VCaP (cell line): Measurements from ENCODE around the gene NRCAM.

Source experiments
- H3K27ac ChIP-seq: fragments of 450-650 bp; 2 replicates; pipeline ENCODE4 v1.5.1; 2017
- TF ChIP-seq, protein P1 (sequence below): fragments of 450-650 bp; conservative IDR thresholded peaks from 2 replicates; pipeline ENCODE4 v1.5.1; 2017; ENCODE audit warnings: mild to moderate bottlenecking, moderate library complexity

Gene NRCAM

DNA sequence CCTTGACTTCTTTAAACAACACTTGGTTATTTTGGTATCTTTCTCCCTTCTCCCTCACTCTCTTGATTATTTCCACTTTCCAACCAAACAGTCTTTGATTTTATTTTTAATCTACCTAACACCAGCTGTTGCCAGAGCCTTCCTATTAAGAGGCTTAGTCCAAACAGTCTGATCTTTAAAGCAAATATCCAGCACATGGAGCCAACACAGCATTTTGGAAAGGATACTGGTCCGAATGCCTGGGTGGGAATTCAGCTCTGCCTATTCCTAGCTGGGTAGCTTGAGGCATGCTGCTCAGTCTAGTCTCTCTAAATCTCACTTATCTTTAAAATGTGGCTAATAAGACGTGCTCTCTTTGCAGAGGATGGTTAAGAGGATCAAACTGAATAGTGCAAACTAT is 129.3 kb downstream of the NRCAM start:
- H3K27ac ChIP-seq = peak overlapping the region; percentile 49
- TF ChIP-seq, protein P1, sequence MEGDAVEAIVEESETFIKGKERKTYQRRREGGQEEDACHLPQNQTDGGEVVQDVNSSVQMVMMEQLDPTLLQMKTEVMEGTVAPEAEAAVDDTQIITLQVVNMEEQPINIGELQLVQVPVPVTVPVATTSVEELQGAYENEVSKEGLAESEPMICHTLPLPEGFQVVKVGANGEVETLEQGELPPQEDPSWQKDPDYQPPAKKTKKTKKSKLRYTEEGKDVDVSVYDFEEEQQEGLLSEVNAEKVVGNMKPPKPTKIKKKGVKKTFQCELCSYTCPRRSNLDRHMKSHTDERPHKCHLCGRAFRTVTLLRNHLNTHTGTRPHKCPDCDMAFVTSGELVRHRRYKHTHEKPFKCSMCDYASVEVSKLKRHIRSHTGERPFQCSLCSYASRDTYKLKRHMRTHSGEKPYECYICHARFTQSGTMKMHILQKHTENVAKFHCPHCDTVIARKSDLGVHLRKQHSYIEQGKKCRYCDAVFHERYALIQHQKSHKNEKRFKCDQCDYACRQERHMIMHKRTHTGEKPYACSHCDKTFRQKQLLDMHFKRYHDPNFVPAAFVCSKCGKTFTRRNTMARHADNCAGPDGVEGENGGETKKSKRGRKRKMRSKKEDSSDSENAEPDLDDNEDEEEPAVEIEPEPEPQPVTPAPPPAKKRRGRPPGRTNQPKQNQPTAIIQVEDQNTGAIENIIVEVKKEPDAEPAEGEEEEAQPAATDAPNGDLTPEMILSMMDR = no peak

- no peak overlapping the region for H3K27ac ChIP-seq
- TF ChIP-seq, protein P1 = no peak
Observed at GRCh38 chr7:108324053-108325038, 131.9 kb downstream of the NRCAM start.

GRCh38 chr7:108322925-108323832 is 133.1 kb downstream of the NRCAM start:
- H3K27ac ChIP-seq = no peak overlapping the region
- TF ChIP-seq, protein P1 = no peak

GRCh38 chr7:108322046-108322445 is 134.2 kb downstream of the NRCAM start:
- TF ChIP-seq, protein P1 = no peak
- no peak overlapping the region for H3K27ac ChIP-seq

GRCh38 chr7:108321359-108321758 is 134.9 kb downstream of the NRCAM start:
- TF ChIP-seq, protein P1 = no peak
- H3K27ac ChIP-seq = no peak overlapping the region

- no peak overlapping the region for H3K27ac ChIP-seq
- TF ChIP-seq, protein P1 = no peak
Observed at GRCh38 chr7:108316708-108317107, 139.5 kb downstream of the NRCAM start.

DNA sequence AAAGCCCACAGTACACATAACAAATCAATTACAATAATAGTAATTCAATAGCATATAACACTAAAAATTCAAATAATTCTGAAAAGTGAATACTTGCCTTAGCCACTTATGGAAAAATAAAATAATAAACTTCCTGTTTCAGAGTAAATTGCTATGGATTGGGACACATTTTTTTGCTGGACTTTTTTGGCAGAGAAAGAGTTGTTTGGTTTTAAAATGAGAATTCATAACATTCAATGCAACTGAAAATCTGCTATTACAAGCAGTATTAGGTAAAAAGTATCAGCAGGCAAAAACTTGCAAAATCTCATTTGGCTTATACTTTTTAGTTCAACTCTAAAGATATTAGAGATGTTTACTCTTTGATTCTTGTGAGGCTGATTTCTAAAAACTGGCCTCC is 141.7 kb downstream of the NRCAM start:
- H3K27ac ChIP-seq = no peak overlapping the region
- TF ChIP-seq, protein P1 = no peak
